Liver (tissue), 9 donors: ENCODE measurements around the gene DAO. TPM values are rescaled to one million over a fixed set of nuclear protein-coding genes. Genes with fewer than 3 reads are reported as not detected.

Experiments used
- DNase-seq: peaks from one replicate; pipeline ENCODE4 v3.0.0-alpha.2; 2017; ENCODE audit warnings: low spot score
- H3K27ac ChIP-seq, 2 donors: one replicate each; pipeline ENCODE4 v1.7.0; 2013; ENCODE audit warnings: inconsistent platforms in 2 of 2, low read length in 2 of 2, control low read depth in 1 of 2, low read depth in 1 of 2, mild to moderate bottlenecking in 1 of 2
- H3K27me3 ChIP-seq, 4 donors: one replicate each; pipeline versions ENCODE4 v1.6.1 to v1.7.0; 2013; ENCODE audit warnings: low read length in 3 of 4, inconsistent platforms in 1 of 4, mild to moderate bottlenecking in 1 of 4, moderate library complexity in 1 of 4; ENCODE audit not compliant: control insufficient read depth in 4 of 4, insufficient read depth in 4 of 4
- H3K36me3 ChIP-seq, 4 donors: one replicate each; pipeline versions ENCODE4 v1.6.1 to v1.7.0; 2013; ENCODE audit warnings: low read length in 3 of 4, mild to moderate bottlenecking in 3 of 4, low read depth in 1 of 4, moderate library complexity in 1 of 4; ENCODE audit not compliant: control insufficient read depth in 4 of 4, insufficient read depth in 3 of 4
- H3K4me1 ChIP-seq, 4 donors: one replicate each; pipeline versions ENCODE4 v1.6.1 to v1.7.0; 2013; ENCODE audit warnings: low read length in 3 of 4, mild to moderate bottlenecking in 3 of 4, moderate library complexity in 1 of 4; ENCODE audit not compliant: control insufficient read depth in 4 of 4, insufficient read depth in 4 of 4
- H3K4me3 ChIP-seq, 3 donors: one replicate each; pipeline versions ENCODE4 v1.6.1 to v1.7.0; 2013; ENCODE audit warnings: low read length in 3 of 3, control low read depth in 1 of 3, low read depth in 1 of 3, mild to moderate bottlenecking in 1 of 3
- H3K9ac ChIP-seq, 2 donors: one replicate each; pipeline ENCODE4 v1.7.0; 2013; ENCODE audit warnings: low read length in 2 of 2, mild to moderate bottlenecking in 2 of 2, moderate library complexity in 2 of 2, control low read depth in 1 of 2, low read depth in 1 of 2
- H3K9me3 ChIP-seq, 4 donors: one replicate each; pipeline versions ENCODE4 v1.6.1 to v1.7.0; 2013; ENCODE audit warnings: low read length in 3 of 4; ENCODE audit not compliant: control insufficient read depth in 4 of 4
- EGR1 ChIP-seq, 2 donors: IDR thresholded peaks; 2 replicates each; pipeline ENCODE4 v1.6.1; 2016 to 2018; ENCODE audit warnings: antibody characterized with exemption in 2 of 2, low read depth in 2 of 2
- FOXA1 ChIP-seq: IDR thresholded peaks from 2 replicates; pipeline ENCODE4 v1.6.1; 2016; ENCODE audit warnings: antibody characterized with exemption
- FOXA2 ChIP-seq: IDR thresholded peaks from 2 replicates; pipeline ENCODE4 v1.6.1; 2016; ENCODE audit warnings: antibody characterized with exemption
- GABPA ChIP-seq, 2 donors: IDR thresholded peaks in 1 of 2; conservative IDR thresholded peaks in 1 of 2; 2 replicates each; pipeline ENCODE4 v1.6.1; 2016; ENCODE audit warnings: antibody characterized with exemption in 2 of 2, mild to moderate bottlenecking in 1 of 2, moderate library complexity in 1 of 2
- HNF4A ChIP-seq, 2 donors: conservative IDR thresholded peaks; 2 replicates each; pipeline ENCODE4 v1.6.1; 2016; ENCODE audit warnings: antibody characterized with exemption in 2 of 2, mild to moderate bottlenecking in 2 of 2
- HNF4G ChIP-seq: IDR thresholded peaks from 2 replicates; pipeline ENCODE4 v1.6.1; 2016; ENCODE audit warnings: antibody characterized with exemption
- JUND ChIP-seq, 2 donors: IDR thresholded peaks; 2 replicates each; pipeline ENCODE4 v1.6.1; 2016; ENCODE audit warnings: antibody characterized with exemption in 2 of 2
- NR2F2 ChIP-seq: IDR thresholded peaks from 2 replicates; pipeline ENCODE4 v1.6.1; 2016; ENCODE audit warnings: antibody characterized with exemption
- RAD21 ChIP-seq, 2 donors: IDR thresholded peaks; 2 replicates each; pipeline ENCODE4 v1.6.1; 2016; ENCODE audit warnings: antibody characterized with exemption in 2 of 2, mild to moderate bottlenecking in 2 of 2
- RXRA ChIP-seq, 2 donors: IDR thresholded peaks; 2 replicates each; pipeline ENCODE4 v1.6.1; 2017 to 2018; ENCODE audit warnings: antibody characterized with exemption in 2 of 2, mild to moderate bottlenecking in 1 of 2
- SP1 ChIP-seq: IDR thresholded peaks from 2 replicates; pipeline ENCODE4 v1.6.1; 2018; ENCODE audit warnings: antibody characterized with exemption, mild to moderate bottlenecking
- TAF1 ChIP-seq: conservative IDR thresholded peaks from 2 replicates; pipeline ENCODE4 v1.6.1; 2016; ENCODE audit warnings: antibody characterized with exemption, mild to moderate bottlenecking
- YY1 ChIP-seq: IDR thresholded peaks from 2 replicates; pipeline ENCODE4 v1.6.1; 2016; ENCODE audit warnings: antibody characterized with exemption, mild to moderate bottlenecking
- WGBS: extraction: QIAGEN DNeasy Blood & Tissue Kit; methylation state at CpG from one replicate; pipeline ENCODE4 v1.1.7; 2013; 5-methylcytosine and 5-hydroxymethylcytosine counted together
- polyA plus RNA-seq, 2 donors: library from polyadenylated mRNA; stranded (reverse) in 1 of 2; unstranded in 1 of 2; fragments of 200-250 nt in 1 of 2; fragments of >200 nt in 1 of 2; fragmentation: Nextera tagmentation in 1 of 2; extraction: Ambion mirVana in 1 of 2; gene quantifications; one replicate each; pipeline versions ENCODE4 v1.2.1 to v1.2.3, GENCODE V29; 2013 to 2015
- total RNA-seq, 2 donors: library from RNA; depleted of rRNA; stranded (reverse); fragments of >200 nt; gene quantifications; one replicate each; pipeline ENCODE4 v1.2.3, GENCODE V29; 2014
- TF ChIP-seq, protein P1 (sequence below): IDR thresholded peaks from 2 replicates; pipeline ENCODE4 v1.6.1; 2016; ENCODE audit warnings: antibody characterized with exemption
- TF ChIP-seq, protein P2 (sequence below): IDR thresholded peaks from 2 replicates; pipeline ENCODE4 v1.6.1; 2016; ENCODE audit warnings: antibody characterized with exemption, mild to moderate bottlenecking
- TF ChIP-seq, protein P3 (sequence below): IDR thresholded peaks from 2 replicates; pipeline ENCODE4 v1.6.1; 2016; ENCODE audit warnings: antibody characterized with exemption
- TF ChIP-seq, protein P4 (sequence below): IDR thresholded peaks from 2 replicates; pipeline ENCODE4 v1.6.1; 2016; ENCODE audit warnings: antibody characterized with exemption
- TF ChIP-seq, protein P5 (sequence below): fragments of 150-350 bp; IDR thresholded peaks from 2 replicates; pipeline ENCODE4 v1.5.1; 2017; ENCODE audit warnings: improper control_type of control experiment, low read depth, low read length; ENCODE audit not compliant: missing input control
- donor health status: healthy.
- donor health status: healthy.
- donor health status: healthy.
- donor health status: healthy.
- donor health status: healthy.

The DAO gene
- total and polyA plus RNA-seq, 4 donors, result 0.84 to 51.4 (median 22.9) TPM

- peaks cover 0 to 12% (median 7%) of the 10 kb centered on the region in 4 donors for H3K36me3 ChIP-seq
- no peak overlapping the region for H3K9ac ChIP-seq
- no peak overlapping the region for H3K27ac ChIP-seq
- H3K4me1 ChIP-seq, result peaks cover 0 to 29% (median 19%) of the 10 kb centered on the region in 4 donors
- no peak for DNase-seq
- no peaks in the 10 kb centered on the region for H3K9me3 ChIP-seq
- 96% methylated on average over 10 of the region's 10 CpGs for WGBS
- TF ChIP-seq HNF4A (conservative IDR thresholded peaks at IDR 0.05), result no peak
- no peak for TF ChIP-seq TAF1
- TF ChIP-seq YY1, result no peak
- TF ChIP-seq, protein P1, sequence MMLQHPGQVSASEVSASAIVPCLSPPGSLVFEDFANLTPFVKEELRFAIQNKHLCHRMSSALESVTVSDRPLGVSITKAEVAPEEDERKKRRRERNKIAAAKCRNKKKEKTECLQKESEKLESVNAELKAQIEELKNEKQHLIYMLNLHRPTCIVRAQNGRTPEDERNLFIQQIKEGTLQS, result no peak
- TF ChIP-seq FOXA1, result no peak
- TF ChIP-seq EGR1 (IDR thresholded peaks at IDR 0.05; ENCODE audit: low read depth in 2 of 2), result no peak
- TF ChIP-seq, protein P2, sequence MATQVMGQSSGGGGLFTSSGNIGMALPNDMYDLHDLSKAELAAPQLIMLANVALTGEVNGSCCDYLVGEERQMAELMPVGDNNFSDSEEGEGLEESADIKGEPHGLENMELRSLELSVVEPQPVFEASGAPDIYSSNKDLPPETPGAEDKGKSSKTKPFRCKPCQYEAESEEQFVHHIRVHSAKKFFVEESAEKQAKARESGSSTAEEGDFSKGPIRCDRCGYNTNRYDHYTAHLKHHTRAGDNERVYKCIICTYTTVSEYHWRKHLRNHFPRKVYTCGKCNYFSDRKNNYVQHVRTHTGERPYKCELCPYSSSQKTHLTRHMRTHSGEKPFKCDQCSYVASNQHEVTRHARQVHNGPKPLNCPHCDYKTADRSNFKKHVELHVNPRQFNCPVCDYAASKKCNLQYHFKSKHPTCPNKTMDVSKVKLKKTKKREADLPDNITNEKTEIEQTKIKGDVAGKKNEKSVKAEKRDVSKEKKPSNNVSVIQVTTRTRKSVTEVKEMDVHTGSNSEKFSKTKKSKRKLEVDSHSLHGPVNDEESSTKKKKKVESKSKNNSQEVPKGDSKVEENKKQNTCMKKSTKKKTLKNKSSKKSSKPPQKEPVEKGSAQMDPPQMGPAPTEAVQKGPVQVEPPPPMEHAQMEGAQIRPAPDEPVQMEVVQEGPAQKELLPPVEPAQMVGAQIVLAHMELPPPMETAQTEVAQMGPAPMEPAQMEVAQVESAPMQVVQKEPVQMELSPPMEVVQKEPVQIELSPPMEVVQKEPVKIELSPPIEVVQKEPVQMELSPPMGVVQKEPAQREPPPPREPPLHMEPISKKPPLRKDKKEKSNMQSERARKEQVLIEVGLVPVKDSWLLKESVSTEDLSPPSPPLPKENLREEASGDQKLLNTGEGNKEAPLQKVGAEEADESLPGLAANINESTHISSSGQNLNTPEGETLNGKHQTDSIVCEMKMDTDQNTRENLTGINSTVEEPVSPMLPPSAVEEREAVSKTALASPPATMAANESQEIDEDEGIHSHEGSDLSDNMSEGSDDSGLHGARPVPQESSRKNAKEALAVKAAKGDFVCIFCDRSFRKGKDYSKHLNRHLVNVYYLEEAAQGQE, result no peak
- TF ChIP-seq SP1, result no peak
- TF ChIP-seq RXRA (IDR thresholded peaks at IDR 0.05), result no peak
- TF ChIP-seq, protein P3, sequence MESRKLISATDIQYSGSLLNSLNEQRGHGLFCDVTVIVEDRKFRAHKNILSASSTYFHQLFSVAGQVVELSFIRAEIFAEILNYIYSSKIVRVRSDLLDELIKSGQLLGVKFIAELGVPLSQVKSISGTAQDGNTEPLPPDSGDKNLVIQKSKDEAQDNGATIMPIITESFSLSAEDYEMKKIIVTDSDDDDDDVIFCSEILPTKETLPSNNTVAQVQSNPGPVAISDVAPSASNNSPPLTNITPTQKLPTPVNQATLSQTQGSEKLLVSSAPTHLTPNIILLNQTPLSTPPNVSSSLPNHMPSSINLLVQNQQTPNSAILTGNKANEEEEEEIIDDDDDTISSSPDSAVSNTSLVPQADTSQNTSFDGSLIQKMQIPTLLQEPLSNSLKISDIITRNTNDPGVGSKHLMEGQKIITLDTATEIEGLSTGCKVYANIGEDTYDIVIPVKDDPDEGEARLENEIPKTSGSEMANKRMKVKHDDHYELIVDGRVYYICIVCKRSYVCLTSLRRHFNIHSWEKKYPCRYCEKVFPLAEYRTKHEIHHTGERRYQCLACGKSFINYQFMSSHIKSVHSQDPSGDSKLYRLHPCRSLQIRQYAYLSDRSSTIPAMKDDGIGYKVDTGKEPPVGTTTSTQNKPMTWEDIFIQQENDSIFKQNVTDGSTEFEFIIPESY, result no peak
- no peak for TF ChIP-seq JUND (IDR thresholded peaks at IDR 0.05)
- TF ChIP-seq GABPA (IDR thresholded peaks at IDR 0.05 in 1 of 2, conservative IDR thresholded peaks at IDR 0.05 in 1 of 2), result no peak
- TF ChIP-seq FOXA2, result no peak
- TF ChIP-seq HNF4G, result no peak
- no peak for TF ChIP-seq NR2F2
- TF ChIP-seq, protein P4, sequence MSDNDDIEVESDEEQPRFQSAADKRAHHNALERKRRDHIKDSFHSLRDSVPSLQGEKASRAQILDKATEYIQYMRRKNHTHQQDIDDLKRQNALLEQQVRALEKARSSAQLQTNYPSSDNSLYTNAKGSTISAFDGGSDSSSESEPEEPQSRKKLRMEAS, result no peak
- TF ChIP-seq, protein P5, sequence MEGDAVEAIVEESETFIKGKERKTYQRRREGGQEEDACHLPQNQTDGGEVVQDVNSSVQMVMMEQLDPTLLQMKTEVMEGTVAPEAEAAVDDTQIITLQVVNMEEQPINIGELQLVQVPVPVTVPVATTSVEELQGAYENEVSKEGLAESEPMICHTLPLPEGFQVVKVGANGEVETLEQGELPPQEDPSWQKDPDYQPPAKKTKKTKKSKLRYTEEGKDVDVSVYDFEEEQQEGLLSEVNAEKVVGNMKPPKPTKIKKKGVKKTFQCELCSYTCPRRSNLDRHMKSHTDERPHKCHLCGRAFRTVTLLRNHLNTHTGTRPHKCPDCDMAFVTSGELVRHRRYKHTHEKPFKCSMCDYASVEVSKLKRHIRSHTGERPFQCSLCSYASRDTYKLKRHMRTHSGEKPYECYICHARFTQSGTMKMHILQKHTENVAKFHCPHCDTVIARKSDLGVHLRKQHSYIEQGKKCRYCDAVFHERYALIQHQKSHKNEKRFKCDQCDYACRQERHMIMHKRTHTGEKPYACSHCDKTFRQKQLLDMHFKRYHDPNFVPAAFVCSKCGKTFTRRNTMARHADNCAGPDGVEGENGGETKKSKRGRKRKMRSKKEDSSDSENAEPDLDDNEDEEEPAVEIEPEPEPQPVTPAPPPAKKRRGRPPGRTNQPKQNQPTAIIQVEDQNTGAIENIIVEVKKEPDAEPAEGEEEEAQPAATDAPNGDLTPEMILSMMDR, result no peak
- H3K27me3 ChIP-seq, result no peaks in the 10 kb centered on the region
- no peak overlapping the region for H3K4me3 ChIP-seq
Measured at GRCh38 chr12:108847705-108848104, 32.2 kb upstream of the DAO start.

GRCh38 chr12:108849660-108850059 lies 30.2 kb upstream of the DAO start:
- DNase-seq, result no peak
- TF ChIP-seq SP1 (no peak), RAD21 (IDR thresholded peaks at IDR 0.05) (no peak), FOXA2 (no peak), HNF4A (conservative IDR thresholded peaks at IDR 0.05) (no peak)
- Histone ChIP-seq H3K27ac (no peak overlapping the region), H3K27me3 (no peaks in the 10 kb centered on the region), H3K9ac (no peak overlapping the region), H3K36me3 (peaks cover 0 to 6% (median 4%) of the 10 kb centered on the region in 4 donors), H3K9me3 (no peaks in the 10 kb centered on the region), H3K4me1 (peaks cover 0 to 37% (median 23%) of the 10 kb centered on the region in 4 donors), H3K4me3 (no peak overlapping the region)
